Upper lobe of left lung (tissue), 4 donors: Measurements from ENCODE around the gene RNF41.

Experiments used
- CTCF ChIP-seq, 6 experiments: fragments of 450-650 bp in 4 of 6; fragments of 200-600 bp in 2 of 6; sonication (generic) in 2 of 6; IDR thresholded peaks; one replicate each; pipeline ENCODE4 v1.5.1; 2016 to 2019; ENCODE audit warnings: antibody characterized with exemption in 6 of 6
- EP300 ChIP-seq, 4 donors: sonication (generic); formaldehyde crosslinking; IDR thresholded peaks; one replicate each; pipeline ENCODE4 v1.5.1; 2017; ENCODE audit warnings: antibody characterized with exemption in 4 of 4, control low read depth in 2 of 4
- POLR2AphosphoS5 ChIP-seq, 2 donors: sonication (generic); formaldehyde crosslinking; IDR thresholded peaks; one replicate each; pipeline ENCODE4 v1.5.1; 2017; ENCODE audit warnings: antibody characterized with exemption in 2 of 2

- TF ChIP-seq POLR2AphosphoS5 (IDR thresholded peaks at IDR 0.05): no peak
- no peak for TF ChIP-seq CTCF (IDR thresholded peaks at IDR 0.05)
- no peak for TF ChIP-seq EP300 (IDR thresholded peaks at IDR 0.05)
Measured at GRCh38 chr12:56261503-56262232, 39.9 kb upstream of the RNF41 start.
